ENCODE data around the gene APOC1.

DNA sequence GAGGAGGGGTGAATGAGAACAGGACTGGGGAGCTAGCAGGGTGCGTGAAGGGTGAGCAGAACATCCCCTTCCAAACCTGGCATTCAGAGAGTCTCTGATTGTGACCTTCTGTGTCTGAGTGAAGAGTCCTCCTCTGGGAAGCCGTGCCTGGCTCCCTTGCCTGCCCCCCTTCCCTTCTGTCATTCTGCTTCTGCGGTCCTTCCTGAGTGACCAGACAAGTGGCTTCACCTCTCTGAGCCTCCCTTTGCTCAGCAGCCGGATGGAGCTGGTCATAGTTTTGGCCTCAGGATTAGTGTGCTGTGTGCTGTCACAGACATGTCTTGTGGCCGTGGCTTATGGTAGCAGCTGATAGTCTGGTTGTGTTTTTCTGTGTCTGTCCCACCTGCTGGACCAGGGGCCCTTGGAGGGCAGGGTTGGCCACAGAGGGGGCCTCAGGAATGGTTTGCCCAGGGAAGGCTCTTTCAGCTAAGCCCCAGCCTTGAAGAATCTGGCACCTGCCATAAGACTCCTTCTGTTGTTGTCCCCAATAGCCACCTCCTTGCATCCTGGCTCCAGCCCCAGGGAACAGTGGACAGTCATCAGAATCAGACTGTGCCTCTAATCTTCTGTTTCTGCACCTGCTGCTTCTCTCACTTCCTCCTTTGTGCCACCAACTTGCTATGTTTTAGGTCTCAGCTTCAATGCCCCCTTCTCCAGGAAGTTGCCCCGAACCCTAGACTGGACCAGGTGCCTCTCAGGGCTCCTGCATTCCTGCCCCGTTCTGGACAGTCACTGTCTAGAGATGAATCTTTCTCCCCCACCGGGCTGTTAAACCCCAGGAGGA, 46.7 kb downstream of the APOC1 start:
- TF ChIP-seq, protein P1, sequence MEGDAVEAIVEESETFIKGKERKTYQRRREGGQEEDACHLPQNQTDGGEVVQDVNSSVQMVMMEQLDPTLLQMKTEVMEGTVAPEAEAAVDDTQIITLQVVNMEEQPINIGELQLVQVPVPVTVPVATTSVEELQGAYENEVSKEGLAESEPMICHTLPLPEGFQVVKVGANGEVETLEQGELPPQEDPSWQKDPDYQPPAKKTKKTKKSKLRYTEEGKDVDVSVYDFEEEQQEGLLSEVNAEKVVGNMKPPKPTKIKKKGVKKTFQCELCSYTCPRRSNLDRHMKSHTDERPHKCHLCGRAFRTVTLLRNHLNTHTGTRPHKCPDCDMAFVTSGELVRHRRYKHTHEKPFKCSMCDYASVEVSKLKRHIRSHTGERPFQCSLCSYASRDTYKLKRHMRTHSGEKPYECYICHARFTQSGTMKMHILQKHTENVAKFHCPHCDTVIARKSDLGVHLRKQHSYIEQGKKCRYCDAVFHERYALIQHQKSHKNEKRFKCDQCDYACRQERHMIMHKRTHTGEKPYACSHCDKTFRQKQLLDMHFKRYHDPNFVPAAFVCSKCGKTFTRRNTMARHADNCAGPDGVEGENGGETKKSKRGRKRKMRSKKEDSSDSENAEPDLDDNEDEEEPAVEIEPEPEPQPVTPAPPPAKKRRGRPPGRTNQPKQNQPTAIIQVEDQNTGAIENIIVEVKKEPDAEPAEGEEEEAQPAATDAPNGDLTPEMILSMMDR (IDR thresholded peaks at IDR 0.05), result no peak
- no peak for TF ChIP-seq POLR2A (IDR thresholded peaks at IDR 0.05)
